Islet precursor cell (in vitro differentiated cells): Measurements from ENCODE around the gene ISLR.
A peak's percentile ranks its signal among the peaks of the same experiment; 100 is the strongest.

ENCODE experiments used
- DNase-seq: peaks from one replicate; pipeline ENCODE4 v3.0.0-alpha.2; 2018

ISLR gene, protein sequence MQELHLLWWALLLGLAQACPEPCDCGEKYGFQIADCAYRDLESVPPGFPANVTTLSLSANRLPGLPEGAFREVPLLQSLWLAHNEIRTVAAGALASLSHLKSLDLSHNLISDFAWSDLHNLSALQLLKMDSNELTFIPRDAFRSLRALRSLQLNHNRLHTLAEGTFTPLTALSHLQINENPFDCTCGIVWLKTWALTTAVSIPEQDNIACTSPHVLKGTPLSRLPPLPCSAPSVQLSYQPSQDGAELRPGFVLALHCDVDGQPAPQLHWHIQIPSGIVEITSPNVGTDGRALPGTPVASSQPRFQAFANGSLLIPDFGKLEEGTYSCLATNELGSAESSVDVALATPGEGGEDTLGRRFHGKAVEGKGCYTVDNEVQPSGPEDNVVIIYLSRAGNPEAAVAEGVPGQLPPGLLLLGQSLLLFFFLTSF

DNA sequence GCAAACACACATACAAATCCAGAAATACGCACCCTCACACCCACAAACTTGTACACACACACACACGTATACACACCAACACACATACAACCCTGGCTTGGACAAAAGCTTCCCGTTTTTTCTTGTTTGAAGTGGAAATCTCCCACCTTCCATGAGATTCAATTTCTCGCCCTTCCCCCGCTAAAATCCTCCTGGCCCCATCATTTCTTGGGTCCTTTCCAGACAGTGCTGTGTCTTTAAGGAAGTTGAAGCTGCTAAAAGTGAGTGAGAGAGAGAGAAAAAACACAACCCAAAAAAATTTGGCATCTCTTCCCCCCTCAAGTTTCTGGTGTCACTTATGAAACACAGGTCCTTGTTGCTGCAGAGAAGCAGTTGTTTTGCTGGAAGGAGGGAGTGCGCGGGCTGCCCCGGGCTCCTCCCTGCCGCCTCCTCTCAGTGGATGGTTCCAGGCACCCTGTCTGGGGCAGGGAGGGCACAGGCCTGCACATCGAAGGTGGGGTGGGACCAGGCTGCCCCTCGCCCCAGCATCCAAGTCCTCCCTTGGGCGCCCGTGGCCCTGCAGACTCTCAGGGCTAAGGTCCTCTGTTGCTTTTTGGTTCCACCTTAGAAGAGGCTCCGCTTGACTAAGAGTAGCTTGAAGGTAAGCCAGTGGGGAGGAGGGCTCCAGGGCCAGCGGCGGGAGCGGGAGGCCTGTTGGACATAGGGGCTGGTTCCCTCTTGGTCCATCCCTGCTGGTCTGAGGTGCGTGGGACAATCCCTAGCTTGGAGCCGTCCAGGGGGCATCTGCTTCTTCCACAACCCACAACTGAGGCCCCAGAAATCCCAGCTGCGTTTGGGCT is at the start of gene ISLR:
ISLR (plus strand) TSS at position 331 of the 839 bp plus-strand sequence. CDS start 1,149 bp downstream, outside the sequence.
- peak; percentile 43 for DNase-seq

GRCh38 chr15:74124196-74124595 is 49.3 kb upstream of the ISLR start:
- no peak for DNase-seq

DNA sequence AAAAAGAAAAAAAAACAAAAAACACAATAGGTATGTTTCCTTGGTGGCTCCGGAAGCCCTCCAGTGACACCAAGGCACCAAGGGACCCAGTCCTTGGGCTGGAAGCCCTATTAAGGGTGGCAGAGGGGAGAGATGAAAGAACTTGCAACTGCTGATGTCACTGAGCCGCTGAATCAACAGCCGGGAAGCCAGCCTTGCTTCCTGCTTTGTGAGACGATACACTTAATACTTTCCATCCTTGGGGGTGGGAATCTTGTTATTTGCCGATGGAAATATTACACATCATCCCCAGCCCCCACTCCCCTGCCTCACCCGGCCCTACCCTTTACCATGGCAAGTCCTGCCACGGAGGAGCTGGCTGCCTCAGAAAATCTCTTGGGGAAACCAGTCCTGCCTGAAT is 48.8 kb upstream of the ISLR start:
- DNase-seq = no peak

- DNase-seq = peak; percentile 97
Measured at GRCh38 chr15:74127255-74127953, 46.1 kb upstream of the ISLR start.

- peak; percentile 64 for DNase-seq
Measured at GRCh38 chr15:74127954-74128784, 45.3 kb upstream of the ISLR start.

DNA sequence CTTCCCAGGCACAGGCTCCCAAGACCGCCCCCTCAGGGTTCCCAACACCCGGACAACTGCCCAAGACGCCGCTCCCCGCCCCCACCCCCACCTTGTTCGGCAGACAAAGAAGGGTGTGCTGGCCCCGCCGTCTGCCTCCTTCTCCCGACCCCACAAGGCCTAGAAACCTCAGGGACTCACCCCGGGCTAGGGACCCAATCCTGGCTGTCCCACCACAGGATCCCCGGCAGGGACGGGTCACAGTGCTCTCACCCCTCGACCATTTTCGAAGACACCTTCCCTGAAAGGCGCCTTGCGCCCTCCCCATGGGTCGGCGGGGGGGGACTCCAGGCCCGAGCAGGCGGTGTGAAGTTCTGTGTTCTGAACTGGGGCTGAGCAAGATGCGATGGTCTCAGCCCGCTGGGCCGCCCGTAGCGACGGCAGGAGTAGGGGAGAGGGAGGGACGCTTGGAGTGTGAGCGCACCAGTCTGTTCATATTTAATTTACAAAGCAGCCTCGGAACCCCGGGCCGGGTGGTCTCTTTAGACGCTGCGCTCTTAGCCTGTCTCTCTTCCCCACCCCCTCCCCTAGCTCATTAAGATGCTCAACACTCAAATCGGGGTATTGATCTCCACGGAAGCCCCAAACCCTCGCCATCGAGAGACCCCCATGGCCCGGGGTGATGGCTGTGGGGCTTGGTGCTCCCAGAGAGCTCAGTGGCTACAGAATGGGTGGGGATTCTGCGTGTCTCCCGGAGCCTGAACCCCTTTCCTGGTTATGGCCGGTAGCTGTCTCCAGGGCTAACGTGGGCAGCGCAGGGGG is 44.5 kb upstream of the ISLR start:
- DNase-seq = peak; percentile 57

DNA sequence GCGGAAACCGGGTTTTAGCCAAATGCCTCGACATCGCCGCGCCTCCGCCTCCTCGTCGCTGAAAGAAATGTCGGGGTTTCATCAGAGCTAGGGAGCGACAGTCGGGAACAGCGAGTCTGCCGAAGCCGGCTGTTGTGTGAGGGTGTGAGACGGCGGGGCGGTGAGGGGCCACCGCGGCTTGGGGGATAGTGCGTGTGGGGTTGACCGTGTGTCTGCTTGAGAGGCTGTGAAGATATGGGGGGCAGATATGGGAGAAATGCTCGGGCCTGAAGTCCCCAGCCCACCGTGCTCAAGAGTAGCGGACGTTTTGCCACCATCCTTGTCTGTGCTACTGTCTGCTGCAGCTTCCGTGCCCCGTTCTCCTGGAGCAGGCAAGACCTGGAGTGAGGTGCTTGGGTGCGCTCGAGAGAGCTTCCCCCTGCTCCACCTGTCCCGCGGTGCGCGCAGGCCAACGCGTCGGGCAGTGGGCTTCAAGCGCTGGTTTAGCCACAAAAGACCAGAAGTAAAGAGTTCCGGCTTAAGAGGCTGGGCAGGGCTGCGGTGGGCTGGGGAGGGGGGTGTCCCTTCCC is 43.8 kb upstream of the ISLR start:
- DNase-seq = peak; percentile 57

DNA sequence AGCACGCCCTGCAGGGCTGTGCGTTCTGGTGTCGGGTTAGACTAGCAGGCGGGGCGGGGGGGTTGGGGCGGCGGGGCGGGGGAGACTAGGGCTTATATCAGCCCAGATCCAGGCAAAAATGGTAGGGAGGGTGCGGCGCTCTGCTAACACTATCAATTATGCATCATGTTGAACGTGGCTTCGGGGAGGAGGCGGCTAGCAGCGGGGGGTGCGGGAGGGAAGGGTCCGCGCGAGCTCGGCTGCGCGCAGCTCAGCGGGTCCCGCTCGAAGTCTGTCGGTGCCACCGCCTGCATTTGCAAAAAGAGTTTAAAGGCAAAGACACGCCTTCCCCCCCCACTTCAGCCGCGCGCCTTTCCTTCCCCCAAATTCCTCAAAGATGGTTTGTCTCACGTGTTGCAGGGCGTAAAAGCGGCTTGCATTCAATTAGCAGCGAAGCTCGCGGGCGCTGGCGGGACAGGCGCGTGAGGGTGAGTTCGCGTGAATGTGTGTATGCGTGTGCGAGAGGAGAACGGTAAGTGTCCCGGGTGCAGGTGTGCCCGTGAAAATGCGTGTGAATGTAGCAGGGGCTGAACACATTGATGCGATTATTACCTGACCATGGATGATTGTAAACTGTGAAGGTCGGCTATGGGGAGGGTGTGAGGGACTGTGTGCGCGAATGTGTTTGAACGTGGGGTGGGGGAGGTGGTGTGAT is 43.2 kb upstream of the ISLR start, which contains the start of gene ISLR2:
ISLR2 (plus strand) TSS at position 432 of the 694 bp plus-strand sequence. CDS start 2,169 bp downstream, outside the sequence.
- peak; percentile 50 for DNase-seq

DNA sequence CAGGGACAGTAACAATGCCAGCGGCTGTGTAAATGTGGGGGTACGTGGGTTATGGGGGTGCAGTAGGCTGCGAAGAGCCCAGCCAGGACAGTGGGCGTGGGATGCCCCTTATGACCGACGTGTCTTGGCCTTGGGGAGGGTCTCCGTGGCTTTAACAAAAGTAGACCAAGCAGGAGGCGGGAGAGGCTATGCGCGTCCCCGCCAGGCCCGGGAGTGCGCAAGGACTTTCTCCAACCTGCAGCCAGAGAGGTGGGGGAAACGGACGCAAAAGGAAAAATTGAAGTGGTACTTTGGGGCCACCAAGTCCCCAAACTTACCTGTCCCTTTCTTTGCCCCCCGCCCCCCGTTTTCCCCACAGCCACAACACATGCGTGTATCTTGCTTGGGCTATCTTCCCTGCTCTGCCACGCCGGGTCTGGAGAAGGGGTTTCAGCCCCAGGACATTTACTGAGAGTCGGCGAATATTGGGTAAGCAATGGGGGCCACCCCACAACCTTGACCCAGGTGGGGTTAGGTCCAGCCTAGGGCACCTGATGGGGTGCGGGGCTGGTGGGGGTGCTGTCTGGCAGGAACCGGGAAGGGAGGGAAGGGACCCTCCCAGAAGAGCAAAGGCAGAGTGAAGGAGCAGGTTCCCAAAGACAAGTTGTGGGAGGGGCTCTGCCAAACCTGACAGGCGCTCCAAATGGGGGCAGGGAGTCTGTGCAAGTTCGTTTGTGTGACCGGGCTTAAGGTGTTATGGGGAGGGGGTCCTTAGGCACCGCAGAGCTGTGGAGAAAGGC is 42.5 kb upstream of the ISLR start:
- DNase-seq = no peak

- DNase-seq = no peak
Measured at GRCh38 chr15:74131628-74132413, 41.7 kb upstream of the ISLR start.

- DNase-seq = no peak
Measured at GRCh38 chr15:74132681-74133651, 40.5 kb upstream of the ISLR start.

DNA sequence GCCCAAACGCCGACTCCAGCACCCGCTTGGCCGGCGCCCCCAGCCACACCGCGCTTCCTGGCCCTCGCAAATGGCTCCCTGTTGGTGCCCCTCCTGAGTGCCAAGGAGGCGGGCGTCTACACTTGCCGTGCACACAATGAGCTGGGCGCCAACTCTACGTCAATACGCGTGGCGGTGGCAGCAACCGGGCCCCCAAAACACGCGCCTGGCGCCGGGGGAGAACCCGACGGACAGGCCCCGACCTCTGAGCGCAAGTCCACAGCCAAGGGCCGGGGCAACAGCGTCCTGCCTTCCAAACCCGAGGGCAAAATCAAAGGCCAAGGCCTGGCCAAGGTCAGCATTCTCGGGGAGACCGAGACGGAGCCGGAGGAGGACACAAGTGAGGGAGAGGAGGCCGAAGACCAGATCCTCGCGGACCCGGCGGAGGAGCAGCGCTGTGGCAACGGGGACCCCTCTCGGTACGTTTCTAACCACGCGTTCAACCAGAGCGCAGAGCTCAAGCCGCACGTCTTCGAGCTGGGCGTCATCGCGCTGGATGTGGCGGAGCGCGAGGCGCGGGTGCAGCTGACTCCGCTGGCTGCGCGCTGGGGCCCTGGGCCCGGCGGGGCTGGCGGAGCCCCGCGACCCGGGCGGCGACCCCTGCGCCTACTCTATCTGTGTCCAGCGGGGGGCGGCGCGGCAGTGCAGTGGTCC is 39.7 kb upstream of the ISLR start:
- peak; percentile 51 for DNase-seq

GRCh38 chr15:74134387-74135027 is 39.0 kb upstream of the ISLR start:
- peak; percentile 90 for DNase-seq

GRCh38 chr15:74135041-74135565 is 38.4 kb upstream of the ISLR start:
- DNase-seq = no peak

DNA sequence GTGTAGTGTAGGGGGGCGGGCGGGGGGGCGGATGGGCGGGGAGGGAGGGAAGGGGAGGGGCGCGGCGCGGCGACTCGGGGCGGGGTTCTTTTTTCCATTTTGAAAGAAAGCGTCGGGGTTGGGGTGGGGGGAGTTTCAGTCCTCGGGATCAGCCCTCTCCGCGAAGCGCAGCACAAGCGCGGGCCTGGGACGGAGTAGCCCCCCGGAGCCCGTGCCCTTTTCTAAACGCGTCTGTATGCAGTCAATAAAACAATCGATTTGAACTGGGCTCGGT is 37.0 kb upstream of the ISLR start:
- no peak for DNase-seq
